Fibroblast of villous mesenchyme (primary cell): Measurements from ENCODE around the gene PIK3CD. TPM values are rescaled to one million over a fixed set of nuclear protein-coding genes. Genes with fewer than 3 reads are reported as not detected.

Experiments
- DNase-seq: peaks from one replicate; pipeline ENCODE4 v3.0.0-alpha.2; 2010; ENCODE audit warnings: low read depth
- H3K4me3 ChIP-seq: 2 replicates; pipeline ENCODE4 v1.5.1; 2011; ENCODE audit warnings: low read depth, mild to moderate bottlenecking, low read length
- CTCF ChIP-seq: IDR thresholded peaks from 2 replicates; pipeline ENCODE4 v1.5.1; 2012; ENCODE audit warnings: low read depth, mild to moderate bottlenecking, low read length; ENCODE audit not compliant: insufficient read depth
- total RNA-seq: library from RNA; depleted of rRNA; stranded (reverse); fragments of >200 nt; gene quantifications from 2 replicates; pipeline ENCODE4 v1.2.3, GENCODE V29; 2012

PIK3CD gene
- total RNA-seq, 1 donor, result 27.6 TPM

DNA sequence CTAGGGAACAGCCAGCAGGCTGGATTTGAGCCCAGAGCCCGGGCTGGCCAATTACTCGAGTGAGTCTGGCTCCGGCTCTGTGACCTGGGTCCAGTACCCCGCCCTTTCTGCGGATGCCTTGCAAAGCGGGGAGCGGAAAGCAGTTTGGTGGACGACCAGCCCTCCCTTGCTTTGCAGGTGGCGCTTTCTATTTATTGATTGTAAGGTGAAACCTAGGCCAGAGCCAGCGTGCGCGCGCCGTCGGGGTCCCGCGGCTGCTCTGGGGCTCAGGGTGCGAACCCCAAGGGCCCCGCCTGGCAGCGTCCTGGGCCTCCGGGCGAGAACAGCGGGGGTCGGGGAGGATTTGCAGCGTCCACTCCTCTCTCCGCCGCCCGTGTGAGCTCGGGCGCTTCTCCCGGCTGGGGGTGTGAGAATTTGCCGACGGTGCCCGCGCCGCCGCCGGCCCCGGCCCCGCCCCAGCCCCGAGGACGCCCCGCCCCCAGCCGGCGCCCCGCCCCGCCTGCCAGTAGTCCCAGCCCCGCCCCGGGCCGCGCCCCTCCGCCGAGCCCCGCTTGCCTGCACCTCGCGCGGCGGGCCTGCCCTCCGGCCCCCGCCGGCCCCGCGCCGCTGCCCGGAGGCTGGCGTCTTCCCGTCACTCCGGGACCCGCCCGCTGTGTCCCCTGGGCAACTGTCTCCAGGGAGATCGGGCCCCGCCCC is 37.6 kb downstream of the PIK3CD start:
- peak; percentile 67 for DNase-seq
- peak overlapping the region; percentile 77 for H3K4me3 ChIP-seq
- no peak for TF ChIP-seq CTCF

DNA sequence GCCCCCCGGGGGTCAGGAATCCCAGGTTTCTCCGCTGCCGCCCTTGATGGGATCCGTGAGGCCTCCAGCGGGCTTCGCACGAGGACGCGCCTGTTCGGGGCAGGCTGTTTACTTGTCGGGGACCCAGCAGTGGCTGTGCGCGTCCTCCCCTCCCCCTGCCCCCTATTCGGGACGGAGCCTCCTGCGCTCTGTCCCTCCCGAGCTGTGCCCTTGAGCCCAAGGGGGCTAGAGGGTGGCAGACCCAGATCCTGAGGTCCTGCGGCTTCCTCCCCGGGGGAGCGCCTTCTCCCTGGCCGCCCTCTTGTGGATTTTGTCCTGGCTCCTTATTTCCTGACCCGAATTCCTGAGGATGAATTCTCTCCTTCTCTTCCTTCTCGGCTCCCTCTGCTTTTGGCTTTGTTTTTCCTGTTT is 38.4 kb downstream of the PIK3CD start:
- TF ChIP-seq CTCF, result peak; percentile 6
- peak; percentile 22 for DNase-seq
- peak overlapping the region; percentile 67 for H3K4me3 ChIP-seq

GRCh38 chr1:9690440-9691107 is 39.0 kb downstream of the PIK3CD start:
- DNase-seq, result no peak
- no peak for TF ChIP-seq CTCF
- H3K4me3 ChIP-seq, result peak overlapping the region; percentile 67

DNA sequence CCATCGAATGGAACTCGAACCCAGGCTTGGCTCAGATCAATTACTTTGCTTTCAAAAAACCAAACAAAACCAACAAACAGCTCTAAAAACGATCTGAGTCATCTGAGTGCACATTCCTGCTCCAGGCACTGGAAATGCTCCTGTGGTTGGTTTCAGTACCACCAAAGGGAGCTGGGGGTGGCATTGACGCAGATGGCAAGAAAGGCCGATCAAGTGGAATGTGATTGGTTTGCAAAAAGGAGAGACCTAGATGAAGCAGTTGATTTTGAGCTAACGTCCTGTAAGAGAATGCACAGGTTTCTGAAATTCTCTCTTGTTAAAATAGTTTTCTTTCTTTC is 39.5 kb downstream of the PIK3CD start:
- H3K4me3 ChIP-seq, result no peak overlapping the region
- TF ChIP-seq CTCF, result no peak
- DNase-seq, result peak; percentile 11

GRCh38 chr1:9691691-9692090 is 40.2 kb downstream of the PIK3CD start:
- no peak for DNase-seq
- H3K4me3 ChIP-seq, result no peak overlapping the region
- peak; percentile 8 for TF ChIP-seq CTCF

- no peak for DNase-seq
- H3K4me3 ChIP-seq, result no peak overlapping the region
- TF ChIP-seq CTCF, result no peak
Observed at GRCh38 chr1:9696793-9697192, 45.3 kb downstream of the PIK3CD start.
